ENCODE data around the gene COG1.

COG1 gene

GRCh38 chr17:73251871-73252270, 59.0 kb downstream of the COG1 start:
- no peak overlapping the region for H3K27ac ChIP-seq
- no peak for TF ChIP-seq CTCF (conservative IDR thresholded peaks at IDR 0.05)

- TF ChIP-seq CTCF (conservative IDR thresholded peaks at IDR 0.05), result peak; percentile 93
- no peak overlapping the region for H3K27ac ChIP-seq
Observed at GRCh38 chr17:73255671-73256181, 62.9 kb downstream of the COG1 start.

- TF ChIP-seq CTCF (conservative IDR thresholded peaks at IDR 0.05), result no peak
- no peak overlapping the region for H3K27ac ChIP-seq
Observed at GRCh38 chr17:73256220-73256619, 63.4 kb downstream of the COG1 start.

GRCh38 chr17:73257516-73257915, 64.7 kb downstream of the COG1 start:
- TF ChIP-seq CTCF (conservative IDR thresholded peaks at IDR 0.05), result no peak
- H3K27ac ChIP-seq, result no peak overlapping the region

Data from VCaP (cell line).